ENCODE measurements around the gene NUDT14.

The NUDT14 gene

DNA sequence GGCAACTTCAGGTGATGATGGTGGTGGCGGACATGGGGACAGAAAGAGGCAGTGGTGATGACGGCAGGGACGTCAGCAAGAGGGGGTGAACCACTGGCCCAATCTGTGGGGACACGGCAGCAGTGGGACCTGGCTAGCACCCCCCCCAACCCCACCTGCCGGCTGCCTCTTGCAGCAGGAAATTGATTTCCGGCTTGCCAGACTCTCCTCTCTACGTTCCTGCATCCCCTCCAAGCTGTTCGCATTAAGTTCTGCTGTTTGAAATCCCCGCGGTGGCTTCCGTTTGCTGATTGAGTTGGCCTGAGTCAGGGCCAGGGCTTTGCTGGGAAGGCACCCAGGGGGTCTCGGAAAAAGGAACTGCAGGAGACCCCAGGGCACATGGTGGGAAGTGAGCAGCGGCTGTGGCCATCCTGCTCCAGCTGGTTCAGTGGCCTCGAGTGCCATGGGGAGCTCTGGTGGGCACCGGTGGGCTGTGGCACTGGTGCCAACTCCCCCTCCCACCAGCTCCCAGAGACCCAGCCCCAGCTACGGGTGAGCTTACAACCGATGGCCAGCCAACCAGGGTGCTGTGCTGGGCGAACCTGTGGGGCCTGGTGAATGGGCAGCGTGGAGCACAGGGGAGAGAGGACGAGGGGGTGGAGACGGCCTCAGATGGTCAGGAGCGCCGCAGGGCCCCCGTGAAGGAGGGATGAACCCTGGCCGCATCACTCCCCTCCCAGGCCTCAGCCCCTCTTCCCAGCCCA, 14.6 kb upstream of the NUDT14 start:
- peak overlapping the region in 1 of 3 experiments; percentile 37 for H3K27ac Mint-ChIP-seq
- no peaks in the 10 kb centered on the region for H3K9me3 Mint-ChIP-seq
- H3K4me3 Mint-ChIP-seq: peak overlapping the region in 2 of 3 experiments; percentile 26 to 50
- no peak for TF ChIP-seq CTCF (IDR thresholded peaks at IDR 0.05; ENCODE audit: unreplicated experiment in 3 of 3)
- H3K4me1 Mint-ChIP-seq: peaks cover 17% of the 10 kb centered on the region
- peaks cover 31% of the 10 kb centered on the region for H3K27me3 Mint-ChIP-seq (ENCODE audit: low read depth)
- H3K36me3 Mint-ChIP-seq (ENCODE audit: low read depth): no peaks in the 10 kb centered on the region

DNA sequence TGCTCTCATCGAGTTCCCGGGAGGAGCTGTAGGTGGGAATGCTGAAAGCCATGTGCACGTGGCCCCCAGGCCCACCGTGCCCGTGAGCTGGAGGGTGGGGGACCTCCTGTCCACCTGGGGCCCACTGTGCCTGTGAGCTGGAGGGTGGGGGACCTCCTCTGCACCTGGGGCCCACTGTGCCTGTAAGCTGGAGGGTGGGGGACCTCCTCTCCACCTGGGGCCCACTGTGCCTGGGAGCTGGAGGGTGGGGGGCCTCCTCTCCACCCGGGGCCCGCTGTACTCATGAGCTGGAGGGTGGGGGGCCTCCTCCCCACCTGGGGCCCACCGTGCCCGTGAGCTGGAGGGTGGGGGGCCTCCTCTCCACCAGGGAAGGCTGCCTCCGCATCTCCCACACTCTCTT, 13.9 kb upstream of the NUDT14 start:
- TF ChIP-seq CTCF (IDR thresholded peaks at IDR 0.05; ENCODE audit: unreplicated experiment in 3 of 3): no peak
- Mint-ChIP-seq H3K27ac (no peak overlapping the region), H3K27me3 (ENCODE audit: low read depth) (peaks cover 31% of the 10 kb centered on the region), H3K4me1 (peaks cover 17% of the 10 kb centered on the region), H3K4me3 (no peak overlapping the region), H3K9me3 (no peaks in the 10 kb centered on the region), H3K36me3 (ENCODE audit: low read depth) (no peaks in the 10 kb centered on the region)

- H3K27ac Mint-ChIP-seq: peak overlapping the region in 1 of 3 experiments; percentile 59
- no peaks in the 10 kb centered on the region for H3K36me3 Mint-ChIP-seq (ENCODE audit: low read depth)
- H3K4me3 Mint-ChIP-seq: peak overlapping the region in 2 of 3 experiments; percentile 16 to 47
- peaks cover 33% of the 10 kb centered on the region for H3K27me3 Mint-ChIP-seq (ENCODE audit: low read depth)
- no peaks in the 10 kb centered on the region for H3K9me3 Mint-ChIP-seq
- no peak for TF ChIP-seq CTCF (IDR thresholded peaks at IDR 0.05; ENCODE audit: unreplicated experiment in 3 of 3)
- H3K4me1 Mint-ChIP-seq: peaks cover 17% of the 10 kb centered on the region
Observed at GRCh38 chr14:105193916-105194782, 13.0 kb upstream of the NUDT14 start.

DNA sequence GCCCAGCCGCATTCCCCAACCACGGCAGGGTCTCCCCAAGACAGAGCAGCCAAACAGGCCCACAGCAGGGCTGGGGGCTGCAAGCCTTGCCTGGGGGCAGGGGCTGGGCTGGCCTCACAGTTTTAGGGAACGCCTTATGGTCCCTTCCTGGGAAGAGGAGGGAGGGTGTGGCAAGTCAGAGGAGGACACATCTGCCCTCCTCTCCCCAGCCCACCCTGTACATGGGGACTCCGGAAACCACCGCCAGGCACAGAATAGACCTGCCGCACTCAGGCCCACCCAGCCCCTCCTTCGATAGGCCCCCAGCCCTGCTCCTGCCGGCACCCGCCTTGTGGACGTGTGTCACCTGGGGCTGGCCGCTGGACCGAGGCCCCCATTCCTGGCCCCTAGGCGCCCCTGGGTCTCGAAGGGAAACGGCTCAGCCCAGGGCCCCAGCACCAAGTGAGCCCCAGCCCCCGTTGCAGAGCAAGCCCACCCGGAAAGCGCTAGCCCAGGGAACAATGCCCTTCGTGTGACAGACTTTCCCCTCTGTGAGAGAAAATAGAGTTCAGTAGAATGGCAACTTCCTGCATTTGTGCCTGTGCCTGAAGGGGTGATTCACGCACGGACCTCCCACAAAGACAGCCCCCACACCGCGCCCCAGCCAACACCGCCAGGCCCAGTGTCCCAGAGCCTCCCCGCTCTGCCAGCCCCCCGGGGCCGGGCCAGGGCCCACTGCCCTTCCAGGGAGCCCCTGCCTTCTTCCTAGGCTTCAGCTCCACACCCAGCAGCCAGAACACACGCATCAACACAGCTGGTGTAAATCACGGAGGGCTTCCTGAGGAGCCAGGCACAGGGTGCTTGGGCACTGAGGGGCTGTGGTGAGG, 12.0 kb upstream of the NUDT14 start:
- TF ChIP-seq CTCF (IDR thresholded peaks at IDR 0.05; ENCODE audit: unreplicated experiment in 3 of 3): no peak
- peaks cover 24% of the 10 kb centered on the region for H3K27me3 Mint-ChIP-seq (ENCODE audit: low read depth)
- no peak overlapping the region for H3K27ac Mint-ChIP-seq
- H3K36me3 Mint-ChIP-seq (ENCODE audit: low read depth): no peaks in the 10 kb centered on the region
- peaks cover 17% of the 10 kb centered on the region for H3K4me1 Mint-ChIP-seq
- peaks cover 3% of the 10 kb centered on the region for H3K9me3 Mint-ChIP-seq
- H3K4me3 Mint-ChIP-seq: no peak overlapping the region

GRCh38 chr14:105187935-105188524, 6.9 kb upstream of the NUDT14 start:
- H3K27ac Mint-ChIP-seq: no peak overlapping the region
- H3K36me3 Mint-ChIP-seq (ENCODE audit: low read depth): no peaks in the 10 kb centered on the region
- H3K9me3 Mint-ChIP-seq: peaks cover 5% of the 10 kb centered on the region
- H3K4me3 Mint-ChIP-seq: no peak overlapping the region
- peaks cover 10% of the 10 kb centered on the region for H3K27me3 Mint-ChIP-seq (ENCODE audit: low read depth)
- H3K4me1 Mint-ChIP-seq: peaks cover 3% of the 10 kb centered on the region
- no peak for TF ChIP-seq CTCF (IDR thresholded peaks at IDR 0.05; ENCODE audit: unreplicated experiment in 3 of 3)

All from nephron (organoid).